ENCODE results near the gene TMEM161A. TPM values are rescaled to one million over a fixed set of nuclear protein-coding genes. Genes with fewer than 3 reads are reported as not detected.
A peak's percentile ranks its signal among the peaks of the same experiment; 100 is the strongest.

Gene TMEM161A
- total RNA-seq (2021) (46.0 to 53.4 TPM (median 51.8 TPM) in 3 replicates), Bru-seq, nascent RNA (percentile 55 among the genes with signal in this experiment)
- long read RNA-seq, experiment 1, transcript TMEM161A-205 (11 exons, 1,923 nt), result minor isoform, 17 of 139 reads
- long read RNA-seq, experiment 1, transcript TMEM161A-201 (12 exons, 1,820 nt), result major isoform, 94 of 139 reads
- long read RNA-seq, experiment 1, transcript TMEM161A-206 (12 exons, 1,654 nt), result minor isoform, 5 of 139 reads
- long read RNA-seq, experiment 1, partial matches to known transcripts, result 6 of 139 reads
- long read RNA-seq, experiment 1, other reads (novel, unspliced or antisense), result 17 of 139 reads
- long read RNA-seq, experiment 2, transcript TMEM161A-201 (12 exons, 1,820 nt), result major isoform, 22 of 93 reads
- long read RNA-seq, experiment 2, partial matches to known transcripts, result 46 of 93 reads
- long read RNA-seq, experiment 2, other reads (novel, unspliced or antisense), result 23 of 93 reads
- long read RNA-seq, experiment 3, transcript TMEM161A-201 (12 exons, 1,820 nt), result major isoform, 44 of 70 reads
- long read RNA-seq, experiment 3, partial matches to known transcripts, result 1 of 70 reads
- long read RNA-seq, experiment 3, other reads (novel, unspliced or antisense), result 21 of 70 reads

DNA sequence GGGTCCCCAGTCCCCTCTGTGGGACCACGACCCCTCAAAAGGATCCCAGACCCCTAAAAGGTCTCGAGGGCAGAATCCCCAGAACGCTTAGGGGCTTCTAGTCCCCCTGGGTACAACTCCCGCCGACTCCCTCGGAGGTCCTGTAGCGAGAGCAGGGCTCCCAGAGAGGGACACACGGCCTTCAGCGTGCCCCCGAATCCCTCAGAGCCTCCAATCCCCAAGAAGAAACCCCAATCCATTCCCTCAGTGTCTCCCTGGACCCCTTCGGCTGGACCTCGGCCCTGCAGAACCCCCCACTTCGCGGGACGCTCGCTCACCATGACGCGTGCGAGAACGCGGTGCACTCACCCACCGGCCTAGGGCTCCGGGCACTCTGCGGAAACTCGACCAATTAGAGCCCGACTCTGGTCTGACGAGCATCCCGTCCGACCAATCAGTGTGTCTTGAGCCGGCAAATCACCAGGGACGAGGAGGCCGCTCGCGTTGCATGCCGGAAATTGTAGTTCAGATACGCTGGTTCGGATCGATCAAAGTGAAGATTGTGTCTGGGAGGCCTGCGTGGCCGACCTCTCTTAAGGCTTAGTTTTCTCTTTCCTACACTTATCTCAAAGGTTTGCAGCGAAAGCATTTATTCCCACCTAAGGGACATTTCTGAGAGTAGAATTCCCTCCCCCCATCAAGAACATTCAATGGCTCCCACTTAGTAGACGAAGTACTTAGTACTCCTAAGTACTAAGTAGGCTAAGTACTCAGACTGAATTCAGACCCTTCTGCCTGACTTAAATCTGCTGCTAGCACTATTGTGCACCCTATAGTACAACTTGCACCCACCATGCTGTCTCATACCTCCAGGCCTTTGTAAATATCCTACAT is at the start of gene TMEM161A:
Gene TMEM161A (minus strand): TSS at position 370 of the 873 bp plus-strand sequence. CDS start 50 bp downstream, at position 320.
- H3K27me3 Mint-ChIP-seq (ENCODE audit: low read depth), result peaks cover 53% of the 10 kb centered on the region
- 0 out of 2 replicates have a peak, but pooled peaks cover 4% of the 10 kb centered on the region for H3K9me3 Mint-ChIP-seq
- peak; percentile 98 for DNase-seq (ENCODE audit: low spot score)
- ChIA-PET CTCF (interaction anchor here (1.1 kb wide), 1 partner anchor 18 kb away, joined by 4 read pairs; no protein-coding TSS in a partner anchor), POLR2A (no interaction called here)
- TF ChIP-seq ESRRA (CRISPR knock-in tag; IDR thresholded peaks at IDR 0.05; ENCODE audit: borderline replicate concordance), result no peak; the same call in 1 of the 2 replicates
- no peak for TF ChIP-seq ZNF219 (CRISPR knock-in tag; IDR thresholded peaks at IDR 0.05; ENCODE audit: borderline replicate concordance)
- TF ChIP-seq, protein P1, sequence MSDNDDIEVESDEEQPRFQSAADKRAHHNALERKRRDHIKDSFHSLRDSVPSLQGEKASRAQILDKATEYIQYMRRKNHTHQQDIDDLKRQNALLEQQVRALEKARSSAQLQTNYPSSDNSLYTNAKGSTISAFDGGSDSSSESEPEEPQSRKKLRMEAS (CRISPR knock-in tag; IDR thresholded peaks at IDR 0.05), result peak; percentile 82; the same call in 1 of the 2 replicates
- no peak for TF ChIP-seq ZNF317 (CRISPR knock-in tag; IDR thresholded peaks at IDR 0.05; ENCODE audit: borderline replicate concordance, low read depth)
- TF ChIP-seq, protein P2, sequence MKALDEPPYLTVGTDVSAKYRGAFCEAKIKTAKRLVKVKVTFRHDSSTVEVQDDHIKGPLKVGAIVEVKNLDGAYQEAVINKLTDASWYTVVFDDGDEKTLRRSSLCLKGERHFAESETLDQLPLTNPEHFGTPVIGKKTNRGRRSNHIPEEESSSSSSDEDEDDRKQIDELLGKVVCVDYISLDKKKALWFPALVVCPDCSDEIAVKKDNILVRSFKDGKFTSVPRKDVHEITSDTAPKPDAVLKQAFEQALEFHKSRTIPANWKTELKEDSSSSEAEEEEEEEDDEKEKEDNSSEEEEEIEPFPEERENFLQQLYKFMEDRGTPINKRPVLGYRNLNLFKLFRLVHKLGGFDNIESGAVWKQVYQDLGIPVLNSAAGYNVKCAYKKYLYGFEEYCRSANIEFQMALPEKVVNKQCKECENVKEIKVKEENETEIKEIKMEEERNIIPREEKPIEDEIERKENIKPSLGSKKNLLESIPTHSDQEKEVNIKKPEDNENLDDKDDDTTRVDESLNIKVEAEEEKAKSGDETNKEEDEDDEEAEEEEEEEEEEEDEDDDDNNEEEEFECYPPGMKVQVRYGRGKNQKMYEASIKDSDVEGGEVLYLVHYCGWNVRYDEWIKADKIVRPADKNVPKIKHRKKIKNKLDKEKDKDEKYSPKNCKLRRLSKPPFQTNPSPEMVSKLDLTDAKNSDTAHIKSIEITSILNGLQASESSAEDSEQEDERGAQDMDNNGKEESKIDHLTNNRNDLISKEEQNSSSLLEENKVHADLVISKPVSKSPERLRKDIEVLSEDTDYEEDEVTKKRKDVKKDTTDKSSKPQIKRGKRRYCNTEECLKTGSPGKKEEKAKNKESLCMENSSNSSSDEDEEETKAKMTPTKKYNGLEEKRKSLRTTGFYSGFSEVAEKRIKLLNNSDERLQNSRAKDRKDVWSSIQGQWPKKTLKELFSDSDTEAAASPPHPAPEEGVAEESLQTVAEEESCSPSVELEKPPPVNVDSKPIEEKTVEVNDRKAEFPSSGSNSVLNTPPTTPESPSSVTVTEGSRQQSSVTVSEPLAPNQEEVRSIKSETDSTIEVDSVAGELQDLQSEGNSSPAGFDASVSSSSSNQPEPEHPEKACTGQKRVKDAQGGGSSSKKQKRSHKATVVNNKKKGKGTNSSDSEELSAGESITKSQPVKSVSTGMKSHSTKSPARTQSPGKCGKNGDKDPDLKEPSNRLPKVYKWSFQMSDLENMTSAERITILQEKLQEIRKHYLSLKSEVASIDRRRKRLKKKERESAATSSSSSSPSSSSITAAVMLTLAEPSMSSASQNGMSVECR (CRISPR knock-in tag; IDR thresholded peaks at IDR 0.05; ENCODE audit: borderline replicate concordance), result peak; percentile 52; the same call in 1 of the 2 replicates
- TF ChIP-seq, protein P3, sequence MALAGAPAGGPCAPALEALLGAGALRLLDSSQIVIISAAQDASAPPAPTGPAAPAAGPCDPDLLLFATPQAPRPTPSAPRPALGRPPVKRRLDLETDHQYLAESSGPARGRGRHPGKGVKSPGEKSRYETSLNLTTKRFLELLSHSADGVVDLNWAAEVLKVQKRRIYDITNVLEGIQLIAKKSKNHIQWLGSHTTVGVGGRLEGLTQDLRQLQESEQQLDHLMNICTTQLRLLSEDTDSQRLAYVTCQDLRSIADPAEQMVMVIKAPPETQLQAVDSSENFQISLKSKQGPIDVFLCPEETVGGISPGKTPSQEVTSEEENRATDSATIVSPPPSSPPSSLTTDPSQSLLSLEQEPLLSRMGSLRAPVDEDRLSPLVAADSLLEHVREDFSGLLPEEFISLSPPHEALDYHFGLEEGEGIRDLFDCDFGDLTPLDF (CRISPR knock-in tag; IDR thresholded peaks at IDR 0.05), result no peak
- no peak for TF ChIP-seq GABPB1 (CRISPR knock-in tag; IDR thresholded peaks at IDR 0.05)
- no peak for TF ChIP-seq ZNF416 (CRISPR knock-in tag; IDR thresholded peaks at IDR 0.05)
- TF ChIP-seq, protein P4, sequence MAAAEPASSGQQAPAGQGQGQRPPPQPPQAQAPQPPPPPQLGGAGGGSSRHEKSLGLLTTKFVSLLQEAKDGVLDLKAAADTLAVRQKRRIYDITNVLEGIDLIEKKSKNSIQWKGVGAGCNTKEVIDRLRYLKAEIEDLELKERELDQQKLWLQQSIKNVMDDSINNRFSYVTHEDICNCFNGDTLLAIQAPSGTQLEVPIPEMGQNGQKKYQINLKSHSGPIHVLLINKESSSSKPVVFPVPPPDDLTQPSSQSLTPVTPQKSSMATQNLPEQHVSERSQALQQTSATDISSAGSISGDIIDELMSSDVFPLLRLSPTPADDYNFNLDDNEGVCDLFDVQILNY (CRISPR knock-in tag; IDR thresholded peaks at IDR 0.05), result no peak
- TF ChIP-seq, protein P5, sequence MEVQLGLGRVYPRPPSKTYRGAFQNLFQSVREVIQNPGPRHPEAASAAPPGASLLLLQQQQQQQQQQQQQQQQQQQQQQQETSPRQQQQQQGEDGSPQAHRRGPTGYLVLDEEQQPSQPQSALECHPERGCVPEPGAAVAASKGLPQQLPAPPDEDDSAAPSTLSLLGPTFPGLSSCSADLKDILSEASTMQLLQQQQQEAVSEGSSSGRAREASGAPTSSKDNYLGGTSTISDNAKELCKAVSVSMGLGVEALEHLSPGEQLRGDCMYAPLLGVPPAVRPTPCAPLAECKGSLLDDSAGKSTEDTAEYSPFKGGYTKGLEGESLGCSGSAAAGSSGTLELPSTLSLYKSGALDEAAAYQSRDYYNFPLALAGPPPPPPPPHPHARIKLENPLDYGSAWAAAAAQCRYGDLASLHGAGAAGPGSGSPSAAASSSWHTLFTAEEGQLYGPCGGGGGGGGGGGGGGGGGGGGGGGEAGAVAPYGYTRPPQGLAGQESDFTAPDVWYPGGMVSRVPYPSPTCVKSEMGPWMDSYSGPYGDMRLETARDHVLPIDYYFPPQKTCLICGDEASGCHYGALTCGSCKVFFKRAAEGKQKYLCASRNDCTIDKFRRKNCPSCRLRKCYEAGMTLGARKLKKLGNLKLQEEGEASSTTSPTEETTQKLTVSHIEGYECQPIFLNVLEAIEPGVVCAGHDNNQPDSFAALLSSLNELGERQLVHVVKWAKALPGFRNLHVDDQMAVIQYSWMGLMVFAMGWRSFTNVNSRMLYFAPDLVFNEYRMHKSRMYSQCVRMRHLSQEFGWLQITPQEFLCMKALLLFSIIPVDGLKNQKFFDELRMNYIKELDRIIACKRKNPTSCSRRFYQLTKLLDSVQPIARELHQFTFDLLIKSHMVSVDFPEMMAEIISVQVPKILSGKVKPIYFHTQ (CRISPR knock-in tag; IDR thresholded peaks at IDR 0.05), result no peak
- TF ChIP-seq NFYB (CRISPR knock-in tag; conservative IDR thresholded peaks at IDR 0.05; ENCODE audit: low read depth), result peak; percentile 99
- TF ChIP-seq, protein P6, sequence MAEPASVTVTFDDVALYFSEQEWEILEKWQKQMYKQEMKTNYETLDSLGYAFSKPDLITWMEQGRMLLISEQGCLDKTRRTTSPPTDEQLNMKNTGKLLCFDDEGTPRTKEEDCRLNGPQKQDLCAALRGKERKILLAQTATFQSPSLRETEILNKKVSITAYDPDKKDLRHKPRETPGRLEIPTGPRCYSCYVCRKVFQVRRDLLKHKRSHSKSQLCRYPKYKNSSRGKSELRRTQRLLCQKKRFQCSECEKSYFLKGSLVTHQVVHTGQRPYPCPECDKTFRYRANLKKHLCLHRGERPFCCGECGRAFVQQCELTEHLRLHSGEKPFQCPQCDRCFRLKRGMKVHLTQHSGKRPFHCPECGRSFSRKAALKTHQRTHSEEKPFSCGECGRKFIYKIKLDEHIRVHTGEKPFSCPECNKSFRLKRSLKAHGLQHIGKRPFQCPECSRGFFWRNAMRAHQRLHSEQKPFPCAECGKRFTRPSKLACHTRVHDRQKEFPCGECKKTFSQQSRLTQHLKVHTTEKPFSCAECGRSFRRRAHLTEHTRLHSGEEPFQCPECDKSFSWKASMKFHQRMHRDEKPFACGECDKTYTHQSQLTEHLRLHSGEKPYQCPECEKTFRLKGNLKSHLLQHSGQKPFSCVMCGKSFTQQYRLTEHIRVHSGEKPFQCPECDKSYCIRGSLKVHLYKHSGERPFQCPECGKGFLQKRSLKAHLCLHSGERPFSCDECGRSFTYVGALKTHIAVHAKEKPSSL (CRISPR knock-in tag; conservative IDR thresholded peaks at IDR 0.05), result no peak
- TF ChIP-seq, protein P7, sequence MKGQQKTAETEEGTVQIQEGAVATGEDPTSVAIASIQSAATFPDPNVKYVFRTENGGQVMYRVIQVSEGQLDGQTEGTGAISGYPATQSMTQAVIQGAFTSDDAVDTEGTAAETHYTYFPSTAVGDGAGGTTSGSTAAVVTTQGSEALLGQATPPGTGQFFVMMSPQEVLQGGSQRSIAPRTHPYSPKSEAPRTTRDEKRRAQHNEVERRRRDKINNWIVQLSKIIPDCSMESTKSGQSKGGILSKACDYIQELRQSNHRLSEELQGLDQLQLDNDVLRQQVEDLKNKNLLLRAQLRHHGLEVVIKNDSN (CRISPR knock-in tag; IDR thresholded peaks at IDR 0.05), result 0 out of 2 replicates have a peak, but pooled peaks have one; percentile 15
- H3K36me3 Mint-ChIP-seq, result peaks cover 5% of the 10 kb centered on the region
- H3K27ac Mint-ChIP-seq, result peak within 1 kb of the TSS; percentile 81
- H3K4me1 Mint-ChIP-seq, result peaks cover 18% of the 10 kb centered on the region
- peak within 1 kb of the TSS; percentile 96 for H3K4me3 Mint-ChIP-seq
- peak; percentile 94 for ATAC-seq
